Uterus (tissue), 2 donors: ENCODE measurements around the gene SERGEF.

Source experiments
- POLR2A ChIP-seq, 2 donors: fragments of 450-650 bp; IDR thresholded peaks; one replicate each; pipeline ENCODE4 v1.6.1; 2016; ENCODE audit warnings: antibody characterized with exemption in 2 of 2, mild to moderate bottlenecking in 1 of 2, moderate library complexity in 1 of 2
- TF ChIP-seq, protein P1 (sequence below), 4 experiments: fragments of 200-600 bp in 2 of 4; fragments of 450-650 bp in 2 of 4; sonication (generic) in 2 of 4; IDR thresholded peaks; one replicate each; pipeline ENCODE4 v1.5.1; 2016 to 2019; ENCODE audit warnings: antibody characterized with exemption in 4 of 4, mild to moderate bottlenecking in 2 of 4, moderate library complexity in 1 of 4

DNA sequence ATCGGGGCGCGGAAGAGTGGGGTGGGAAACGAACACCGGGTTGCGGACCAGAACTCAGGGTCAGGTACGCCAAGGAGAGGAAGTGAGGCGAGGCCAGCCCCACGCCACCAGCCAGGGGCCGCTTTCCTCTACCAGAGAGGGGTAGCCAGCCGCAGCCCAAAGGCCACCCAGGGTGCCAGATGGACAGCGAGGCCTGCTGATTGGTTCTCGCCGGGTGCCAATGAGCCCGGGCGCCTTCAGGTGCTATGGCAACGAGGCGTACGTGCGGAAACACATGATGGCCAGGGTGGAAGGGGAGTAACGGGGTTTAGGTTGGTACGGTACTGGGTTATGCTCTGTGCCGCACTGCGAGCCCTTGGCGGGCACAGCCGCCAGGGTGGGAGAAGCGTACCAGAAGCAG lies 128.9 kb downstream of the SERGEF start:
- TF ChIP-seq, protein P1, sequence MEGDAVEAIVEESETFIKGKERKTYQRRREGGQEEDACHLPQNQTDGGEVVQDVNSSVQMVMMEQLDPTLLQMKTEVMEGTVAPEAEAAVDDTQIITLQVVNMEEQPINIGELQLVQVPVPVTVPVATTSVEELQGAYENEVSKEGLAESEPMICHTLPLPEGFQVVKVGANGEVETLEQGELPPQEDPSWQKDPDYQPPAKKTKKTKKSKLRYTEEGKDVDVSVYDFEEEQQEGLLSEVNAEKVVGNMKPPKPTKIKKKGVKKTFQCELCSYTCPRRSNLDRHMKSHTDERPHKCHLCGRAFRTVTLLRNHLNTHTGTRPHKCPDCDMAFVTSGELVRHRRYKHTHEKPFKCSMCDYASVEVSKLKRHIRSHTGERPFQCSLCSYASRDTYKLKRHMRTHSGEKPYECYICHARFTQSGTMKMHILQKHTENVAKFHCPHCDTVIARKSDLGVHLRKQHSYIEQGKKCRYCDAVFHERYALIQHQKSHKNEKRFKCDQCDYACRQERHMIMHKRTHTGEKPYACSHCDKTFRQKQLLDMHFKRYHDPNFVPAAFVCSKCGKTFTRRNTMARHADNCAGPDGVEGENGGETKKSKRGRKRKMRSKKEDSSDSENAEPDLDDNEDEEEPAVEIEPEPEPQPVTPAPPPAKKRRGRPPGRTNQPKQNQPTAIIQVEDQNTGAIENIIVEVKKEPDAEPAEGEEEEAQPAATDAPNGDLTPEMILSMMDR (IDR thresholded peaks at IDR 0.05) = no peak
- TF ChIP-seq POLR2A (IDR thresholded peaks at IDR 0.05) = no peak
